Measurements from ENCODE around the gene GTF2E1. TPM values are rescaled to one million over a fixed set of nuclear protein-coding genes. Genes with fewer than 3 reads are reported as not detected.

GTF2E1 gene
- total RNA-seq, 6 experiments from 2014 or later: 5.0 to 8.9 (median 6.4) TPM

GRCh38 chr3:120796976-120797375 lies 54.4 kb downstream of the GTF2E1 start:
- Histone ChIP-seq H3K27me3 (no peaks in the 10 kb centered on the region), H3K9me3 (no peaks in the 10 kb centered on the region), H3K4me1 (no peaks in the 10 kb centered on the region), H3K36me3 (no peaks in the 10 kb centered on the region), H3K27ac (no peak overlapping the region), H3K4me3 (no peak overlapping the region)
- TF ChIP-seq CTCF (IDR thresholded peaks at IDR 0.05) (no peak), POLR2A (IDR thresholded peaks at IDR 0.05) (no peak)
- DNase-seq: no peak
- WGBS (ENCODE audit: insufficient coverage, low coverage, low lambda C conversion rate, missing lambda C conversion rate): 86% methylated on average over 4 of the region's 6 CpGs
- intact Hi-C loops (cut with DNase I): no loop called here
- no peak for ATAC-seq

GRCh38 chr3:120797857-120798256 lies 55.3 kb downstream of the GTF2E1 start:
- 78% methylated on average over 2 of the region's 2 CpGs for WGBS (ENCODE audit: insufficient coverage, low coverage, low lambda C conversion rate, missing lambda C conversion rate)
- ATAC-seq: no peak

GRCh38 chr3:120798346-120798745 lies 55.8 kb downstream of the GTF2E1 start:
- intact Hi-C loops (cut with DNase I): no loop called here
- ATAC-seq (no peak), DNase-seq (no peak)
- no peaks in the 10 kb centered on the region for H3K4me1 ChIP-seq
- H3K9me3 ChIP-seq: no peaks in the 10 kb centered on the region
- H3K27ac ChIP-seq: no peak overlapping the region
- no peaks in the 10 kb centered on the region for H3K36me3 ChIP-seq
- no peak for TF ChIP-seq POLR2A (IDR thresholded peaks at IDR 0.05)
- no peak for TF ChIP-seq CTCF (IDR thresholded peaks at IDR 0.05)
- no peak overlapping the region for H3K4me3 ChIP-seq
- H3K27me3 ChIP-seq: no peaks in the 10 kb centered on the region
- WGBS (ENCODE audit: insufficient coverage, low coverage, low lambda C conversion rate, missing lambda C conversion rate): 71% methylated on average over 1 of the region's 1 CpG

More at GRCh38 chr3:120797857-120798256, 55.3 kb downstream of the GTF2E1 start:
- intact Hi-C loops (cut with DNase I): no loop called here
- H3K27me3 ChIP-seq: no peaks in the 10 kb centered on the region
- no peaks in the 10 kb centered on the region for H3K4me1 ChIP-seq
- H3K27ac ChIP-seq: no peak overlapping the region
- no peak overlapping the region for H3K4me3 ChIP-seq
- H3K36me3 ChIP-seq: no peaks in the 10 kb centered on the region
- no peaks in the 10 kb centered on the region for H3K9me3 ChIP-seq
- no peak for TF ChIP-seq CTCF (IDR thresholded peaks at IDR 0.05)
- TF ChIP-seq POLR2A (IDR thresholded peaks at IDR 0.05): no peak
- no peak for DNase-seq

- H3K27ac ChIP-seq: no peak overlapping the region
- no peak for DNase-seq
- H3K4me1 ChIP-seq: no peaks in the 10 kb centered on the region
- TF ChIP-seq POLR2A (IDR thresholded peaks at IDR 0.05) (no peak), CTCF (IDR thresholded peaks at IDR 0.05) (no peak)
- no peaks in the 10 kb centered on the region for H3K9me3 ChIP-seq
- H3K4me3 ChIP-seq: no peak overlapping the region
- H3K27me3 ChIP-seq: no peaks in the 10 kb centered on the region
- H3K36me3 ChIP-seq: no peaks in the 10 kb centered on the region
- no peak for ATAC-seq
- intact Hi-C loops (cut with DNase I): no loop called here
These were observed 58.1 kb downstream of the GTF2E1 start for GRCh38 chr3:120800625-120801024.

- H3K27me3 ChIP-seq: no peaks in the 10 kb centered on the region
- no peak overlapping the region for H3K27ac ChIP-seq
- no peak for TF ChIP-seq CTCF (IDR thresholded peaks at IDR 0.05)
- no peak for TF ChIP-seq POLR2A (IDR thresholded peaks at IDR 0.05)
- no peaks in the 10 kb centered on the region for H3K36me3 ChIP-seq
- WGBS (ENCODE audit: insufficient coverage, low coverage, low lambda C conversion rate, missing lambda C conversion rate): 64% methylated on average over 2 of the region's 2 CpGs
- H3K9me3 ChIP-seq: no peaks in the 10 kb centered on the region
- DNase-seq (no peak), ATAC-seq (no peak)
- no peak overlapping the region for H3K4me3 ChIP-seq
- H3K4me1 ChIP-seq: no peaks in the 10 kb centered on the region
- intact Hi-C loops (cut with DNase I): no loop called here
These were observed 58.9 kb downstream of the GTF2E1 start for GRCh38 chr3:120801484-120801883.

Measured in right lobe of liver (tissue), 6 donors.